Measurements from ENCODE around the gene SNX27. TPM values are rescaled to one million over a fixed set of nuclear protein-coding genes. Genes with fewer than 3 reads are reported as not detected.
A peak's percentile ranks its signal among the peaks of the same experiment; 100 is the strongest.

SNX27 gene
- total RNA-seq, 1 experiment from 2014 or later = 23.7 TPM

- no peak for DNase-seq (ENCODE audit: low spot score)
These were observed 93.3 kb downstream of the SNX27 start for GRCh38 chr1:151705146-151705545.

- no peak for DNase-seq (ENCODE audit: low spot score)
These were observed 94.1 kb downstream of the SNX27 start for GRCh38 chr1:151705753-151706463.

DNA sequence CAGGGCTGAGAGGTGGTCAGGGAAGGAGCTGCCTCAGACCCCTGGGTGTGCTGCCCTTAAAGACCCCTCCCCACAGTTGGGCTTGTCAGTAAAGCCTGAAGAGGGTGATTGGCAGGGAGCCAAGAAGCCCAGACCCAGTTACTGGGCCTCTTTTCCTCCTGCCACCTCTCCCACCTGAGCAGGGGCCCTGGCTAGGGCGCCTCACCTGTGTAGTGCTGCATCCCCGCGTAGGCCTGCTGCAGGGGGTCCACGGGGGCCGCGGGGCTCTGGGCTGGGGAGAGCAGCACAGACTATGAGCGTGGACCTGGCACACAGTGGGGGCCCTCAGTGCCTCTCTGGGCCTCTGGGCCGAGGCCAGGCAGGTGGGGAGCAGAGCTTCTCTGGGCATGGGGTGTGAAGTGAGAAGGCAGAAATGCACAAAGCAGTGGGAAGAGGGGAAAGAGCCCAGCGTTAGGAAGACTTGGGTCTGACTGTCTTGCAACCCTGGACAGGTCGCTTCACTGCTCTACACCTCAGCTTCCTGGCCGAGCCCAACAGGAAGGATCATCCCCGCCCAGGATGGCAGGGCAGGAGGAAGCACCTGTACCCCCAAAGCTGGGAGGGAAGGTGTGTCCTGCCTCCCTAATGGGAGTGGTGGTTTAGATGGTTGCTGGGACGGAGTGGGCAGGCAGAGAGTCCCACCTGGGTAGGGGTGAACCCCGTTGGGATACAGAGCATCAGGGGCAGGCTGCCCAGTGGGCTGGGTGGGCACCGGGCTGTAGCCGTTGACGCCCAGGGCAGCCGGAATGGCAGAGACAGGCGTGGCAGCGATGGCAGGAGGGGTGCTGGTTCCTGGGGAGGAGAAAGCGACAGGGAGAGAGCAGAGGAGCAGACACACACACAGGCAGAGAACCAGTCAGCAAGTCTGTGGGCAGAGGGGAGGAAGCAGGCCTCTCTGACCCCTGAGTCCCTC lies 94.9 kb downstream of the SNX27 start:
- no peak for DNase-seq (ENCODE audit: low spot score)

DNA sequence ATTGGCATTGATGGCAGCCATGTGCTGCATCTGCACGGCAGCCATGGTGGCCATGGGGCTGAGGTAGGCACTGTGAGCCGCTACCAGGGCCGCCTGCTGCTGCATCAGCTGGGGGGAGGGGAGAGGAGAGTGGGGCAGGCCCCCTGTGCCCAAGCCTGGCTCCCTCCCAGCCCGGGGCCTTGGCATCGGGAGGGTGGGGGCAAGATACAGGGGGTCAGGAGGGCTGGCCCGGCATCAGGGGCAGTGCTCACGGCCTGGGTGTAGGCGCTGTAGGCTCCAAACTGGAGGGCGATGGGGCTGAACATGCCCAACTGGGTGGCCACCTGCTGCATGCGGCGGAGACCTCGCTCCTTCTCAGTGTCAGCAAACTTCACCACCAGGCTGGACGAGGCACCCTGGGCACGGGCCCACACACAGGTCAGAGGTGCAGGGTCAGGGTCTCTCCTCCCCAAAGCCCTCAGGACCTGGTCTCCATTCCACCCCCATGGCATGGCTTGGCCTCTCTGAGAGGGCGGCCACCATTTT lies 95.8 kb downstream of the SNX27 start:
- DNase-seq (ENCODE audit: low spot score) = no peak

DNA sequence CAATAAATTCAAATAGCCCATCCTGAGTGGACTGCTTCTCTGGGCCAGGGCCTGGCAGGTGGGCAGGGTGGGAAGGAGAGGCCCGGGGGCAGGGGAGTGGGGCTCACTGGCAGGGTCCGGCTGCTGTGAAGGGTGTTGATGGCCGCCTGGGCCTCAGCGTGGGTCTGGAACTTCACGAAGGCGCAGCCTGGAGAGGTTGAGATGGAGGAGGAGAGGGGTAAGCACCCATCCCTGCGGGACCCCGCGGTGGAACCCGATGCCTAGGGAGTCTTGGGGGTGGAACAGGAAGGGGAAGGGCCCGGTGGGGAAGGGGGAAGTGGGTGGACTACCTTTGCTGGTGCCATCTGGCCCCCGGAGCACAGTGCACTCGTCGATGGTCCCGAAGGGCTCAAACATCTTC lies 97.0 kb downstream of the SNX27 start:
- no peak for DNase-seq (ENCODE audit: low spot score)

GRCh38 chr1:151710187-151710840 lies 98.5 kb downstream of the SNX27 start:
- peak; percentile 40 for DNase-seq (ENCODE audit: low spot score)

GRCh38 chr1:151711044-151711800 lies 99.4 kb downstream of the SNX27 start:
- no peak for DNase-seq (ENCODE audit: low spot score)

DNA sequence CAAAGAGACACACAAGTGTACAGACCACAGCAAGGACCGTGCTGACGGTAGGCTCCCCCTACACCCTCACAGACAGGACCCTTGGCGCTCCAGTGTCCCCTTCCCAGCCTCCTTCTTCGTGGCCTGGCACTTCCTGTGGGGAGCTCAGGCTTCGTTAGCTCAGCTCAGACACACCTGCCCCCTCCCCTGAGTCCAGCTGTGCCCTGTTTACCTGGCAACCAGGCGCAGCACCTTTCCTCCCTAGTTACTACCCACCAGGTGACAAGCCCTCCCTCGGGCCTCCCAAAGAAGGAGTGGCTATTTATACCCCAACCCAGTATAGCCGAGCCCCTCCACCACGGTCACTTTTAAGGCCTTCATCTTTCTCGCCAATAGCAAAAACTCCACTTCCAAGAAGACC lies 100.1 kb downstream of the SNX27 start:
- no peak for DNase-seq (ENCODE audit: low spot score)

- DNase-seq (ENCODE audit: low spot score) = no peak
These were observed 101.2 kb downstream of the SNX27 start for GRCh38 chr1:151713044-151713443.

- no peak for DNase-seq (ENCODE audit: low spot score)
These were observed 102.0 kb downstream of the SNX27 start for GRCh38 chr1:151713874-151714273.

- DNase-seq (ENCODE audit: low spot score) = no peak
These were observed 103.2 kb downstream of the SNX27 start for GRCh38 chr1:151714820-151715725.

GRCh38 chr1:151715726-151716404 lies 104.0 kb downstream of the SNX27 start:
- no peak for DNase-seq (ENCODE audit: low spot score)

DNA sequence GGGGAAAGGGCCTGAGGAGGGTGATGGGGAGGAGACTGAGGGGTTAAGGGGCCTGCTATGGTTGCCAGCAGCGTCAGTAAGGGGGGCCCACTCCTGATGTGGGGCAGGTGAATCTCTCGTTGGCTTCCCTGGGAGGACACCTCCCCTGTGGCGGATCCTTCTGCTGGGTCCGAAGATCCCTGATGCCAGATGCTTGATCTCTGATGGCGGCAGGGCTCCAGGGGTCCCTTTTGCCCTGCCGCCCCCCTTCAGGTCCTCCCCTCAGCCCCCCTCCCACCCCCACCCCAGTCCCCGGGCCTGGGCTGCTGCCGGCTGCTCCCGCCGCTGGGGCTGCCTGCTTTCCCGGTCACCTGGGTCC lies 104.5 kb downstream of the SNX27 start:
- DNase-seq (ENCODE audit: low spot score) = no peak

DNA sequence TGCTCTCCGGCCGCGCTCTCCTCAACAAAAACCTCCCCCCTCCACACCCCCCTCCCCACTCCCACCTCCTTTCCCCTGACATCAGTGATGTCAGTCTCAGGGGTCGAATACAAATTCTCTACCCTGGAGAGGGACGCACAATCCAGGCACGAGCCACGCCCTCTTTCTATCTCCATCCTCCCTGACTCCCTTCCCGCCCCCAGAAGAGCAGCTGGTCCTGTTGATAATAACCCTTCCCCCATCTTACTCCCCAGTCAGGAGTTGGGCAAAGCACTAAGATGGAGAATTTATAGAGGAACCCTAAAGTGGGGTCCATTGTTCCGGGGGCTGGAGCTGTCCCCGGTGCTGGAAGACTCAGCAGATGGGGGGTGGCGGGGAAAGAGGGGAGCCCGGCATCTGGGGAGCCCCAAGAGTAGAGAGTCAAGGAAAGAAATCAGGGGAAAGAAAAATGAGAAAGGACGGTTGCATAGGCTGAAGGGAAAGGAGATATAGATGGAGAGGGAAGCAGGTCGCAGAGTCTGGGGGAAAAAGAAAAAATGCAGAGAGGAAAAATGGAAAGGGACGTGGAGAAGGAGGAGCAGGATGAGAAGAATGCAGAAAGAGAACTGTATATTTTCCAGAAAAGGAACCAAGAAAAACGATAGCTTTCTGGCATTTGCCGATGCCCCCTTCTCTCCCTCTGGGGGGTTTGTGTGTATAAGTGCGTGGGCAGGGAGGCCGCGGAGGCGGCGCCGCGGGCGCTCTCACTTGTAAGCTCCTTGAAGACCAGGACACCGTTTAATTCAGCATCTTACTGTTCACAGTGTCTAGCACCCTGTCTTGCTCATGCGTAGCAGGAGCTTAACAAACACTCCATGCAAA lies 105.2 kb downstream of the SNX27 start, which contains the start of gene CELF3:
TSS of gene CELF3 (minus strand) at position 33 of the 861 bp plus-strand sequence. CDS start 783 bp downstream, outside the sequence.
- DNase-seq (ENCODE audit: low spot score) = no peak

- no peak for DNase-seq (ENCODE audit: low spot score)
These were observed 106.2 kb downstream of the SNX27 start for GRCh38 chr1:151718011-151718431.

GRCh38 chr1:151718666-151719065 lies 106.8 kb downstream of the SNX27 start:
- no peak for DNase-seq (ENCODE audit: low spot score)

GRCh38 chr1:151720125-151720524 lies 108.3 kb downstream of the SNX27 start:
- DNase-seq (ENCODE audit: low spot score) = no peak

DNA sequence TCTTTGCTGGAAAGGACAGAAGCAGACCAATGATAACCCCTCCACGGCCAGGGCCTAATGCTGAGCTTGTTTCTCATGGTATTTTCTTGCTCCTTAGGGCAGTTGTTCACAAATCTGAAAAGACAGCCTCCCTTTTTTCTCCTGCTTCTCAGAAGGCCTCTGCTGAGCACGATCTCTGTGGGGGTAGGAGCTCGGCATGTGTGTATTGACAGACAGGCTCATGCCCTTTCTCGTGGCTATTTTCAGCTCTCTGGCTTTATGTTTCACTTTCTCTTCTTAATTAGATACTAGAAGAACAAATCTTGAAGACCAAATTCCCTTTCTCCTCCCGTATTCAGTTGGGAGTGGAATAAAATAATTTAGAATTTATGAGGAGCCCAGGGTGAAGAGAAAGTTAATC lies 108.7 kb downstream of the SNX27 start:
- no peak for DNase-seq (ENCODE audit: low spot score)
